Small intestine (tissue), 7 donors: Measurements from ENCODE around the gene F2RL1. TPM values are rescaled to one million over a fixed set of nuclear protein-coding genes. Genes with fewer than 3 reads are reported as not detected.
A peak's percentile ranks its signal among the peaks of the same experiment; 100 is the strongest.
"Not testable (repeated sequence)": the region's sequence is repeated elsewhere in the genome, so short reads cannot be mapped to it uniquely, and the experiment has no call there.

Experiments used
- DNase-seq, 2 donors: peaks; one replicate each; pipeline versions ENCODE4 v3.0.0 to v3.0.0-alpha.2; 2013
- FAIRE-seq: peaks from 2 replicates; lab custom pipeline; 2012; peaks lifted over from hg19 to GRCh38; lab: Jason Lieb, UNC
- H3K27ac ChIP-seq, 3 donors: one replicate each; pipeline ENCODE4 v1.5.1; 2013; ENCODE audit warnings: low read length in 2 of 3, mild to moderate bottlenecking in 2 of 3, control low read depth in 1 of 3, inconsistent platforms in 1 of 3, low read depth in 1 of 3, moderate library complexity in 1 of 3
- H3K27me3 ChIP-seq, 3 donors: one replicate each; pipeline ENCODE4 v1.6.1; 2013; ENCODE audit warnings: low read length in 3 of 3, inconsistent platforms in 1 of 3; ENCODE audit not compliant: control insufficient read depth in 3 of 3, insufficient read depth in 3 of 3
- H3K36me3 ChIP-seq, 3 donors: one replicate each; pipeline ENCODE4 v1.6.1; 2013; ENCODE audit warnings: low read length in 3 of 3, inconsistent platforms in 1 of 3, low read depth in 1 of 3, mild to moderate bottlenecking in 1 of 3, moderate library complexity in 1 of 3; ENCODE audit not compliant: control insufficient read depth in 3 of 3, insufficient read depth in 2 of 3
- H3K4me1 ChIP-seq, 3 donors: one replicate each; pipeline ENCODE4 v1.6.1; 2013; ENCODE audit warnings: low read length in 2 of 3, inconsistent platforms in 1 of 3, low read depth in 1 of 3, mild to moderate bottlenecking in 1 of 3, moderate library complexity in 1 of 3; ENCODE audit not compliant: control insufficient read depth in 3 of 3, insufficient read depth in 2 of 3
- H3K4me3 ChIP-seq, 3 donors: one replicate each; pipeline ENCODE4 v1.5.1; 2013; ENCODE audit warnings: low read length in 3 of 3, control low read depth in 1 of 3, inconsistent platforms in 1 of 3, low read depth in 1 of 3, mild to moderate bottlenecking in 1 of 3, moderate library complexity in 1 of 3
- H3K9me3 ChIP-seq, 2 donors: one replicate each; pipeline ENCODE4 v1.6.1; 2013; ENCODE audit warnings: low read depth in 1 of 2, low read length in 1 of 2; ENCODE audit not compliant: control insufficient read depth in 2 of 2, insufficient read depth in 1 of 2
- WGBS, 3 donors: extraction: QIAGEN DNeasy Blood & Tissue Kit; methylation state at CpG; one replicate each; pipeline ENCODE4 v1.1.7; 2013; 5-methylcytosine and 5-hydroxymethylcytosine counted together
- polyA plus RNA-seq, 4 donors: library from polyadenylated mRNA; stranded (reverse) in 3 of 4; unstranded in 1 of 4; fragments of 200-250 nt in 3 of 4; fragments of 120-200 nt in 1 of 4; gene quantifications; one replicate each; pipeline versions ENCODE4 v1.2.1 to v1.2.3, GENCODE V29; 2013
- donor health status: healthy with polysubstance abuse.
- donor health status: control.
- donor health status: control.
- donor health status: Bipolar disorder and iron deficiency.
- donor health status: healthy.

Gene F2RL1
- polyA plus RNA-seq, 4 donors = 33.0 to 135 (median 36.8) TPM

DNA sequence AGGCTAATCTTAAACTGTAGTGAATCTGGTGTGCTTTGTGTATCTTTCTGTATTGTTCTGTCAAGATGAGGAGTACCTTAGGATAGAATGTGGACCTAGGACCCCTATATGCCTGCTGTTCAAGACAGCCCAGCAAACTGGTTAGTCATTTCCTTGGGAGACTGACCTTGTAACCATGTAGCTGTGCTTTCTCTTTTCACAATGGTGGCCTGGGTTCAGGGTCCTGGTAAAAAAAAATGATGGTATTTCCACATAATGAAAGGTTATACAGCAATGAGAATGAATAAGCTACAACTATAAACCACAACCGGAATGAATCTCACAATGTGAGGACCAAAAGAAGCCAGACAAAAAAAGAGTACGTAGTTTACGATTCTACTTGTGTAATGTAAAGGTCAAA, 36.4 kb upstream of the F2RL1 start:
- Histone ChIP-seq H3K27ac (no peak overlapping the region), H3K27me3 (no peaks in the 10 kb centered on the region), H3K36me3 (no peaks in the 10 kb centered on the region), H3K4me1 (peaks cover 0 to 12% (median 0%) of the 10 kb centered on the region in 3 donors), H3K4me3 (no peak overlapping the region), H3K9me3 (no peaks in the 10 kb centered on the region)
- 84 to 92% (median 92%) methylated on average over 3 of the region's 3 CpGs for WGBS, 3 donors
- peak in 1 of 2 donors; percentile 46 for DNase-seq
- FAIRE-seq = no peak

DNA sequence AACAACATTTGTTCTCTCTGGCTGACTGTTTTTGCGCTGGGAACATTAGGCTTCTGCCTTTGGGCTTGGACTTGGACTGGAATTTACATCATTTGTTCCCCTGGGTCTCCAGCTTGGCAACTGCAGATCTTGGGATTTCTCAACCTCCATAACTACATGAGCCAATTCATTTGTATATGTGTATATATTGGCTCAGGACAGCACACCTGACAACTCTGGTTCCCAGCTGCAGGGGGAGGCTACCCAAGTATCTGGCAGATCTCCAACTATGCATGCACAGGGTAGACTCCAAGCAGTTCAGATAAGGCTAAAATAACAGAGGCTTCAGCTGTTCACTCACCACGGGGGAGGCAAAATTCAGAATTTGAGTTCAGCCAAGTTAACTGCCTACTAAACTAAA, 31.6 kb upstream of the F2RL1 start:
- Histone ChIP-seq H3K9me3 (peaks cover 0 to 4% of the 10 kb centered on the region in 2 donors), H3K27me3 (no peaks in the 10 kb centered on the region), H3K4me1 (peaks cover 4 to 42% (median 8%) of the 10 kb centered on the region in 3 donors), H3K27ac (peak overlapping the region in 2 of 3 donors; percentile 44 to 64), H3K36me3 (no peaks in the 10 kb centered on the region), H3K4me3 (no peak overlapping the region)
- 26 to 50% (median 47%) methylated on average over 2 of the region's 2 CpGs for WGBS, 3 donors
- FAIRE-seq (no peak), DNase-seq (peak; percentile 71 to 76)

DNA sequence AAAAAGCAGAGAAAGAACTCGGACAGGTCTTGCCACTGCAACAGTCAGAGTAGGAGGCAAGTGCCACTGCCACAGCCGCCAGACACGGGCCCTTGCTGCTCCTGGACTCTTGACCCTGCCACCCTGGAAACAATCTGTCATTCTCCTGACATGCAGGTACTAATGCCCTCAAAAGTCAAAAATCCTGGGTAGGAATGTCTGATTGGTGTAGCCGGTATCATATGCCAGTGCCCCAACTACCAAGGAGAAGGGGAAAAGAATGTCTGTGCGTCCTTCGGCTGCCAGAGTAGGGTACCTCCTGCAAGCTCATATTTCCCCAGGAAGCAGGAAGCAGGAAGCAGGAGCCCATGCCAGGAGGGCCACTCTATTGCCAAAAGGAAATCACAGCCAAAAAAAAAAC, 30.5 kb upstream of the F2RL1 start:
- Histone ChIP-seq H3K27me3 (no peaks in the 10 kb centered on the region), H3K27ac (peak overlapping the region; percentile 4 to 74 (median 52)), H3K4me3 (no peak overlapping the region), H3K9me3 (peaks cover 0 to 4% of the 10 kb centered on the region in 2 donors), H3K4me1 (peaks cover 4 to 42% (median 8%) of the 10 kb centered on the region in 3 donors), H3K36me3 (no peaks in the 10 kb centered on the region)
- peak; percentile 63 to 91 for DNase-seq
- no peak for FAIRE-seq
- 8 to 52% (median 30%) methylated on average over 6 of the region's 6 CpGs for WGBS, 3 donors

DNA sequence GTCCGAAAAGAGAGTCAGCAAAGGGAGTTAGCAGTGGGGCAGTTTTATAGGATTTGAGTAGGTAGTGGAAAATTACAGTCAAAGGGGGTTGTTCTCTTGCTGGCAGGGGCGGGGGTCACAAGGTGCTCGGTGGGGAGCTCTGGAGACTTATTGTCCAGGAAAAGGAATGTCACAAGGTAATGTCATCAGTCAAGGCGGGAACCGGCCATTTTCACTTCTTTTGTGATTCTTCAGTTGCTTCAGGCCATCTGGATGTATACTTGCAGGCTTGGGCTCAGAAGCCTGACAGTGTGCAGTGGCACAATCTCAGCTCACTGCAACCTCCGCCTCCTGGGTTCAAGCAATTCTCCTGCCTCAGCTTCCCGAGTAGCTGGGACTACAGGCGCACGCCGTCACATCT, 29.6 kb upstream of the F2RL1 start:
- 95 to 97% (median 96%) methylated on average over 10 of the region's 10 CpGs for WGBS, 3 donors
- not testable (repeated sequence) for FAIRE-seq, H3K36me3 ChIP-seq, DNase-seq, H3K27me3 ChIP-seq, H3K27ac ChIP-seq, H3K9me3 ChIP-seq, H3K4me3 ChIP-seq
- H3K4me1 ChIP-seq = peaks cover 4 to 42% (median 8%) of the 10 kb centered on the region in 3 donors

DNA sequence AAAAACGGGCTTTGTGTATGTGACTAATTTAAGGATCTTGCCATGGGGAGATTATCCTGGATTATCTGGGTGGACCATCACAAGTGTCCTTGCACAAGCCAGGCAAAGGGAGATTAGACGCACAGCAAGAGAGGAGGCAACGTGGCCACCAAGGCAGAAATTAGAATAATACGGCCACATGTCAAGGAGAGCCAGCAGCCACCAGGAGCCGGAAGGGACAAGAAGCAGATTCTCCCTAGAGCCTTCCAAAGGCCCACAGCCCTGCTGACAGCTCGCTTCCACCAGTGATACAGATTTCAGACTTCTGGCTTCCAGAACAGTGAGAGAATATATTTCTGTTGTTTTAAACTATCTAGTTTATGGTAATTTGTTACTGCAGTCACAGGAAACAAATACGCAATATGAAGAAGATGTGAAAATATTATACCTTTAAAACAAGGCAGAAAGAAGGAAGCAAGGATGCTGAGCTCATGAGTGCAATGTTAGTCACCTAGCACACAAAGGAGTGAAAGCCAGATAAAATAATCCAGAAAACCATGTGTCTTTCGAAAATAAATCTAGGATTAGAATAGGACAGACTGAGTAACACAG, 28.7 kb upstream of the F2RL1 start:
- Histone ChIP-seq H3K36me3 (no peaks in the 10 kb centered on the region), H3K27me3 (no peaks in the 10 kb centered on the region), H3K27ac (peak overlapping the region; percentile 57 to 83 (median 63)), H3K9me3 (peaks cover 0 to 4% of the 10 kb centered on the region in 2 donors), H3K4me1 (peaks cover 4 to 42% (median 8%) of the 10 kb centered on the region in 3 donors), H3K4me3 (no peak overlapping the region)
- FAIRE-seq (no peak), DNase-seq (no peak)
- 76 to 89% (median 86%) methylated on average over 8 of the region's 8 CpGs for WGBS, 3 donors

DNA sequence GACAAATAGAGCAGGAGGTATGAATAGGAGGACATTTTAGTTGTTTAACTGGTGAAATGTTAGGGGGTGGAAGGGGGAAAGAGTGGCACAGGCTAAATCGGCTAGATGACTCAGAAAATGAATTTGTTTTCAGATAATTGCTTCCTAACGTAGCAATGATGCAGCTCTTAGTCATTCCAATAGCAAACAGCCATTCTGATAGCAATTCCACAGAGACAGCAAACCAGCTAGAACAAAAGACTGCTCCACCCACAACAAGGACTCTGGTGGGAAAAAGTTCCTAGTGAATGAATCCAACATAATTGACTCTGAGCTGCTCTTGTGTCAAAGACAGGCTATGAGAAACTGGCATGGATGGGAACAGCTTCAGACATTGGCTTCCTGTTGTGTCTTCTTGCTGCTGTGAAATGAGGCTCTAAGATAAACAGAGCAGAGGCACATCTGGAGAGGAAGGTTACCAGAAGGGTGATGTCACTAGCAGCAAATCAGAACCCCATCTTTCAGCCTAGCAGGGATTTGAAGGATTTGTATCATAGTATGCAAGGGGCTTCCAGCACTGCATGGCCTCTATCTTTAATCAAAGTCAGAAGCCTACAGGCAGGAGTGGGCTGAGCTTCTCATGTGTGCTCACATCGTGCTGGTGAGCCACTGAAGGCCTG, 28.1 kb upstream of the F2RL1 start:
- WGBS, 3 donors = 14 to 21% (median 19%) methylated on average over 3 of the region's 3 CpGs
- peaks cover 0 to 4% of the 10 kb centered on the region in 2 donors for H3K9me3 ChIP-seq
- no peak for FAIRE-seq
- no peaks in the 10 kb centered on the region for H3K36me3 ChIP-seq
- H3K27ac ChIP-seq = peak overlapping the region; percentile 57 to 83 (median 63)
- no peaks in the 10 kb centered on the region for H3K27me3 ChIP-seq
- no peak overlapping the region for H3K4me3 ChIP-seq
- DNase-seq = peak; percentile 51 to 56
- H3K4me1 ChIP-seq = peaks cover 4 to 39% (median 8%) of the 10 kb centered on the region in 3 donors

DNA sequence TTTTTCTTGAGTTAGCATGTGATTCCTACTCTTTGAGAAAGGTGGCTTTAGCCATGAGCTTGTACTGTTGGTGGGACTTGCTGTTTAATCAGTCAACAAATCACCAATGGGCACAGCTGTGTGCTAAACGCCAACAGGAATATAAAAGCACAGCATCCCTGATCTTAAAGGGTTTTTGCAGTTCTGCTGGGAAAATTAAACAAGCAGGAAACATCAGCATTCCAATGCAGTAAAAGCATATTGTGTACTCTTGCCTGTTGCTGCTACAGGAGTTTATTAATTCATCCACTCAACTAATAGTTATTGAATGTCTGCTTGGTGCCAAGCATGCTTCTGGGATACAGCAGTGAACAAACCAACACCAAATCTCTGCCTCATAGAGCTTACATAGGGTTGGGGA, 27.4 kb upstream of the F2RL1 start:
- no peaks in the 10 kb centered on the region for H3K27me3 ChIP-seq
- WGBS, 3 donors = 75 to 82% (median 76%) methylated on average over 1 of the region's 1 CpG
- peaks cover 4 to 35% (median 8%) of the 10 kb centered on the region in 3 donors for H3K4me1 ChIP-seq
- H3K27ac ChIP-seq = peak overlapping the region in 2 of 3 donors; percentile 63 to 83
- no peaks in the 10 kb centered on the region for H3K36me3 ChIP-seq
- FAIRE-seq (no peak), DNase-seq (no peak)
- H3K9me3 ChIP-seq = peaks cover 0 to 4% of the 10 kb centered on the region in 2 donors
- no peak overlapping the region for H3K4me3 ChIP-seq

DNA sequence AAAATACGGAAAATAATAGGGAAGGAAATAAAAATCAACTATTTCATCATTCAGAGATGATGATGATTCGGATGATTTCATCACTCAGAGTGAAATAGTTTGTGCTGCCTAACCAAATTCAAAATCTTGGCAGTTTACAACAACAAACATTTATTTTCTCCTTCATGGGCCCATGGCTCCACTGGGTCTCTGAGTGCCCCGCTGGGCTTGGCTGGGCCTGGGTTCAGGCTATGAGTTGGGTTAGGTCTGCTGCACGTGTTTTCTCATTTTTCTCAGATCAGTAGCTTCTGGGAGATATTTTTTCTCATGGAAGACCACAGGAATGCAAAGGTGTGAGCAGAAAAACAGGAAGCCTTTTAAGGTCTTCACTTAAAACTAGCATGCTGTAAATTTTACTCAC, 24.0 kb upstream of the F2RL1 start:
- 73 to 85% (median 81%) methylated on average over 4 of the region's 4 CpGs for WGBS, 3 donors
- DNase-seq (no peak), FAIRE-seq (no peak)
- H3K9me3 ChIP-seq = peaks cover 0 to 6% of the 10 kb centered on the region in 2 donors
- no peaks in the 10 kb centered on the region for H3K36me3 ChIP-seq
- no peaks in the 10 kb centered on the region for H3K27me3 ChIP-seq
- no peak overlapping the region for H3K4me3 ChIP-seq
- H3K27ac ChIP-seq = no peak overlapping the region
- H3K4me1 ChIP-seq = peaks cover 4 to 17% (median 7%) of the 10 kb centered on the region in 3 donors
